ENCODE results near the gene SNX20.
A peak's percentile ranks its signal among the peaks of the same experiment; 100 is the strongest.

SNX20 gene

GRCh38 chr16:50653633-50654519 lies 27.2 kb downstream of the SNX20 start:
- no peak for DNase-seq

- DNase-seq = no peak
Measured at GRCh38 chr16:50652836-50653425, 28.2 kb downstream of the SNX20 start.

- no peak for DNase-seq
Measured at GRCh38 chr16:50651835-50652438, 29.2 kb downstream of the SNX20 start.

GRCh38 chr16:50646345-50646744 lies 34.8 kb downstream of the SNX20 start:
- no peak for DNase-seq

- no peak for DNase-seq
Measured at GRCh38 chr16:50645563-50646220, 35.4 kb downstream of the SNX20 start.

- peak; percentile 47 for DNase-seq
Measured at GRCh38 chr16:50644729-50645128, 36.4 kb downstream of the SNX20 start.

- no peak for DNase-seq
Measured at GRCh38 chr16:50644245-50644644, 36.9 kb downstream of the SNX20 start.

GRCh38 chr16:50643192-50643591 lies 37.9 kb downstream of the SNX20 start:
- no peak for DNase-seq

- DNase-seq = no peak
Measured at GRCh38 chr16:50642349-50642748, 38.8 kb downstream of the SNX20 start.

GRCh38 chr16:50641818-50642187 lies 39.3 kb downstream of the SNX20 start:
- no peak for DNase-seq

GRCh38 chr16:50640919-50641817 lies 39.9 kb downstream of the SNX20 start:
- DNase-seq = no peak

- DNase-seq = no peak
Measured at GRCh38 chr16:50640391-50640790, 40.7 kb downstream of the SNX20 start.

- no peak for DNase-seq
Measured at GRCh38 chr16:50638816-50639670, 42.1 kb downstream of the SNX20 start.

- DNase-seq = no peak
Measured at GRCh38 chr16:50637716-50638602, 43.2 kb downstream of the SNX20 start.

- DNase-seq = no peak
Measured at GRCh38 chr16:50636753-50637374, 44.2 kb downstream of the SNX20 start.

- peak; percentile 16 for DNase-seq
Measured at GRCh38 chr16:50635505-50636392, 45.4 kb downstream of the SNX20 start.

- no peak for DNase-seq
Measured at GRCh38 chr16:50634947-50635346, 46.2 kb downstream of the SNX20 start.

- DNase-seq = no peak
Measured at GRCh38 chr16:50634090-50634489, 47.0 kb downstream of the SNX20 start.

All from CD4-positive, alpha-beta T cell treated with Interleukin-12 subunit alpha and Interleukin-12 subunit beta, for 1 hour (primary cell).